SK-N-SH (cell line): ENCODE data around the gene HSPA1L. TPM values are rescaled to one million over a fixed set of nuclear protein-coding genes. Genes with fewer than 3 reads are reported as not detected.
"Not testable (repeated sequence)": the region's sequence is repeated elsewhere in the genome, so short reads cannot be mapped to it uniquely, and the experiment has no call there.

Experiments used
- CTCF ChIA-PET: fragments of 300-600, 350-600 bp; formaldehyde crosslinking; extraction: SDS; loops from one replicate; lab custom pipeline; 2021; lab: Yijun Ruan, JAX
- POLR2A ChIA-PET: fragments of 350-600 bp; sonication (Branson Sonifier 250); formaldehyde crosslinking; extraction: SDS; loops from one replicate; lab custom pipeline; 2020; ENCODE audit warnings: antibody characterized with exemption, inconsistent platforms; lab: Yijun Ruan, JAX
- DNase-seq: peaks from one replicate; pipeline ENCODE4 v3.0.0; 2012
- H2AFZ ChIP-seq: fragments of 200-600 bp; sonication (generic); 2 replicates; pipeline ENCODE4 v1.8.1; 2016; ENCODE audit warnings: antibody characterized with exemption, mild to moderate bottlenecking, low read depth
- H3F3A ChIP-seq: fragments of 200-600 bp; sonication (generic); replicated peaks from 2 replicates; pipeline ENCODE3; 2016; ENCODE audit warnings: antibody characterized with exemption, mild to moderate bottlenecking; ENCODE audit not compliant: insufficient read depth
- H3K27ac ChIP-seq, 2 experiments: fragments of 200-500 bp in 1 of 2; fragments of 200-600 bp in 1 of 2; sonication (Bioruptor generic) in 1 of 2; sonication (generic), shearing (Covaris generic) in 1 of 2; 2 replicates each; pipeline versions ENCODE4 v1.5.1 to v1.6.1; 2014 to 2016; ENCODE audit warnings: low read depth in 2 of 2, inconsistent platforms in 1 of 2, low read length in 1 of 2, mild to moderate bottlenecking in 1 of 2, mixed read lengths in 1 of 2
- H3K27me3 ChIP-seq: fragments of 200-600 bp; sonication (generic), shearing (Covaris generic); 2 replicates; pipeline ENCODE4 v1.6.1; 2016; ENCODE audit warnings: mixed run types; ENCODE audit not compliant: insufficient read depth
- H3K36me3 ChIP-seq, 2 experiments: fragments of 200-500 bp in 1 of 2; fragments of 200-600 bp in 1 of 2; sonication (Bioruptor generic) in 1 of 2; sonication (generic) in 1 of 2; replicated peaks in 1 of 2; 2 replicates each; pipeline versions ENCODE3 to v1.5.1; 2014 to 2016; ENCODE audit warnings: low read length in 1 of 2, mild to moderate bottlenecking in 1 of 2; ENCODE audit not compliant: insufficient read depth in 2 of 2, control insufficient read depth in 1 of 2
- H3K4me1 ChIP-seq, 2 experiments: fragments of 200-500 bp in 1 of 2; fragments of 200-600 bp in 1 of 2; sonication (Bioruptor generic) in 1 of 2; sonication (generic), shearing (Covaris generic) in 1 of 2; 2 replicates each; pipeline versions ENCODE4 v1.5.1 to v1.6.1; 2014 to 2016; ENCODE audit warnings: low read depth in 1 of 2, low read length in 1 of 2, mixed run types in 1 of 2; ENCODE audit not compliant: insufficient read depth in 2 of 2, control insufficient read depth in 1 of 2
- H3K4me2 ChIP-seq: fragments of 200-600 bp; sonication (generic), shearing (Covaris generic); 2 replicates; pipeline ENCODE4 v1.6.1; 2017; ENCODE audit warnings: mixed run types
- H3K4me3 ChIP-seq, 2 experiments: fragments of 200-500 bp in 1 of 2; fragments of 200-600 bp in 1 of 2; sonication (Bioruptor generic) in 1 of 2; sonication (generic), shearing (Covaris generic) in 1 of 2; 2 replicates each; pipeline versions ENCODE4 v1.5.1 to v1.8.1; 2014 to 2016; ENCODE audit warnings: low read depth in 2 of 2, inconsistent platforms in 1 of 2, low read length in 1 of 2, mild to moderate bottlenecking in 1 of 2, mixed read lengths in 1 of 2, moderate library complexity in 1 of 2
- H3K79me2 ChIP-seq: fragments of 200-600 bp; sonication (generic); 2 replicates; pipeline ENCODE4 v1.8.1; 2017; ENCODE audit warnings: mild to moderate bottlenecking; ENCODE audit not compliant: insufficient read depth
- H3K9ac ChIP-seq: fragments of 200-600 bp; sonication (generic); 2 replicates; pipeline ENCODE4 v1.6.1; 2017; ENCODE audit warnings: mixed run types
- H3K9me2 ChIP-seq: fragments of 200-600 bp; sonication (generic); 2 replicates; pipeline ENCODE4 v1.6.1; 2017; ENCODE audit warnings: mixed run types
- H3K9me3 ChIP-seq: fragments of 200-600 bp; sonication (generic); 2 replicates; pipeline ENCODE4 v1.6.1; 2017; ENCODE audit warnings: mixed run types, mild to moderate bottlenecking, moderate library complexity
- H4K20me1 ChIP-seq: fragments of 200-600 bp; sonication (generic); 2 replicates; pipeline ENCODE4 v1.6.1; 2017; ENCODE audit warnings: mild to moderate bottlenecking, mixed run types; ENCODE audit not compliant: insufficient read depth
- ELF1 ChIP-seq: IDR thresholded peaks from 2 replicates; pipeline ENCODE4 v1.4.0; 2012
- EZH2phosphoT487 ChIP-seq: fragments of 200-600 bp; sonication (generic); IDR thresholded peaks from 2 replicates; pipeline ENCODE4 v1.6.1; 2017; ENCODE audit warnings: low read depth, mixed run types, mild to moderate bottlenecking, antibody characterized with exemption, moderate library complexity, borderline replicate concordance
- FOSL2 ChIP-seq: IDR thresholded peaks from 2 replicates; pipeline ENCODE4 v1.4.0; 2012; ENCODE audit warnings: low read depth, mild to moderate bottlenecking, moderate library complexity, borderline replicate concordance
- FOXJ3 ChIP-seq: sonication (generic); formaldehyde crosslinking; IDR thresholded peaks from 2 replicates; pipeline ENCODE4 v1.5.1; 2020; ENCODE audit warnings: mild to moderate bottlenecking, missing genetic modification reagents
- GABPA ChIP-seq: IDR thresholded peaks from 2 replicates; pipeline ENCODE4 v1.4.0; 2012; ENCODE audit warnings: low read depth, mild to moderate bottlenecking
- JUND ChIP-seq: IDR thresholded peaks from 2 replicates; pipeline ENCODE4 v1.4.0; 2012
- MEF2A ChIP-seq: IDR thresholded peaks from 2 replicates; pipeline ENCODE4 v1.4.0; 2012; ENCODE audit warnings: low read depth, borderline replicate concordance
- NFIC ChIP-seq: IDR thresholded peaks from 2 replicates; pipeline ENCODE4 v1.4.0; 2012; ENCODE audit warnings: borderline replicate concordance
- NRF1 ChIP-seq: IDR thresholded peaks from 2 replicates; pipeline ENCODE4 v1.6.1; 2012; ENCODE audit warnings: low read depth, mild to moderate bottlenecking, low read length
- RCOR1 ChIP-seq: fragments of 150-350 bp; IDR thresholded peaks from 2 replicates; pipeline ENCODE4 v1.6.1; 2017; ENCODE audit warnings: antibody characterized with exemption, low read length
- SIN3A ChIP-seq: IDR thresholded peaks from 2 replicates; pipeline ENCODE4 v1.6.1; 2012; ENCODE audit warnings: low read depth, mild to moderate bottlenecking, low read length, moderate library complexity, borderline replicate concordance
- SMC3 ChIP-seq: IDR thresholded peaks from 2 replicates; pipeline ENCODE4 v1.6.1; 2012; ENCODE audit warnings: low read depth, low read length, improper control_type of control experiment
- TEAD4 ChIP-seq: IDR thresholded peaks from 2 replicates; pipeline ENCODE4 v1.4.0; 2012; ENCODE audit warnings: mild to moderate bottlenecking, borderline replicate concordance; ENCODE audit not compliant: insufficient read depth
- WGBS: methylation state at CpG from one replicate; pipeline ENCODE4 v1.1.6; 2017; ENCODE audit warnings: low lambda C conversion rate; 5-methylcytosine and 5-hydroxymethylcytosine counted together
- polyA plus RNA-seq, 3 experiments: library from polyadenylated mRNA; depleted of rRNA; stranded (reverse); fragments of >200 nt; gene quantifications; 2 replicates each; pipeline ENCODE4 v1.2.3, GENCODE V29; 2012
- TF ChIP-seq, protein P1 (sequence below): IDR thresholded peaks from 2 replicates; pipeline ENCODE4 v1.4.0; 2012; ENCODE audit warnings: low read depth, borderline replicate concordance
- TF ChIP-seq, protein P2 (sequence below): fragments of 150-350 bp; IDR thresholded peaks from 2 replicates; pipeline ENCODE4 v1.6.1; 2017; ENCODE audit warnings: antibody characterized with exemption, low read length, low read depth, borderline replicate concordance
- TF ChIP-seq, protein P3 (sequence below): fragments of 200-600 bp; sonication (generic); IDR thresholded peaks from 2 replicates; pipeline ENCODE4 v1.6.1; 2017; ENCODE audit warnings: antibody characterized with exemption, mild to moderate bottlenecking, moderate library complexity
- TF ChIP-seq, protein P4 (sequence below): fragments of 150-350 bp; IDR thresholded peaks from 2 replicates; pipeline ENCODE4 v1.6.1; 2016; ENCODE audit warnings: mild to moderate bottlenecking, low read depth, low read length

Gene HSPA1L
- polyA plus RNA-seq, 1 of the 3 experiments (the other 2 are of a cell fraction): 0.69 TPM

DNA sequence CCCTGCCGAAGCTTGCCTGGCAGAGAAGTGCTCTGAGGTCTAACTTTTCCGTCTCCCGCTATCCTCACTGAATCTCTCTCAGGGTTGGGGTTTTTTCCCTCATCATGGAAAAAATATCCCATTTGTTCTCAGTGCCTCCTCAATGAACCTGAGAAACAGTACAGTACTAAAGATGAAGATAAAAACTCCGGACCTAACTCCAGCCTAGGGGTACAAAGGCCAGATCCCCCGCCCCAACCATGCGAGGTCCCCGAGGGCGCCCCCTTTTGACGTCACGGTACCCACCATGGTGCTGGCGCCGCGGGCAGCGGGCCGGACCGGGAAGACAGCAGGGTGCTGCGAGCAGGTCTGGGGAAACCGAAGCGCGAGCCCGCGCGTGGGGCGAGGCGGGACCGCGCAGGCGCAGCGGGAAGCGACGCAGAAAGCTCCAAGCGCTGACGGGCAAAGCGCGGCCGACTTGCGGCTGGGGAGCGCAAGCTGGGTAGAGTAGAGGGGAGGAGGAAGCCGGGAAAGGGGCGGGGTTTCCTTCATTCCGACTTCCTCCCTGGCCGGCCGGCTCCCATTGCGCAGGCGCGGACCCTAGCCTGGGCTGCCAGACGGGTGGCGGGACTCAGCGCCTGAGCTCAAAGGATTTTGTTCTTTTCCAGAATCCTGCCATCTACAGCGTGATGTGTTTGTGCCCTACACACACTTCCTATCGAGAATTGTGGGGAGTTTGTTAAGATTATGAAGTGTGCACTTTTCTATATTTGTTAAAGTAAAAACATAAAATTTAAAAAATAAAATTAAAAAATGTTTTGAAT lies 8.4 kb downstream of the HSPA1L start, which contains the start of gene LSM2 (continued):
- TF ChIP-seq FOXJ3 (CRISPR knock-in tag) (no peak), EZH2phosphoT487 (no peak), MEF2A (no peak), ELF1 (peak; percentile 53; the same call in 1 of the 2 replicates), SMC3 (peak; percentile 11; the same call in 1 of the 2 replicates), GABPA (peak; percentile 46), RCOR1 (no peak), JUND (no peak), NRF1 (peak; percentile 80), NFIC (no peak)
- TF ChIP-seq, protein P1, sequence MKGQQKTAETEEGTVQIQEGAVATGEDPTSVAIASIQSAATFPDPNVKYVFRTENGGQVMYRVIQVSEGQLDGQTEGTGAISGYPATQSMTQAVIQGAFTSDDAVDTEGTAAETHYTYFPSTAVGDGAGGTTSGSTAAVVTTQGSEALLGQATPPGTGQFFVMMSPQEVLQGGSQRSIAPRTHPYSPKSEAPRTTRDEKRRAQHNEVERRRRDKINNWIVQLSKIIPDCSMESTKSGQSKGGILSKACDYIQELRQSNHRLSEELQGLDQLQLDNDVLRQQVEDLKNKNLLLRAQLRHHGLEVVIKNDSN: no peak
- TF ChIP-seq, protein P2, sequence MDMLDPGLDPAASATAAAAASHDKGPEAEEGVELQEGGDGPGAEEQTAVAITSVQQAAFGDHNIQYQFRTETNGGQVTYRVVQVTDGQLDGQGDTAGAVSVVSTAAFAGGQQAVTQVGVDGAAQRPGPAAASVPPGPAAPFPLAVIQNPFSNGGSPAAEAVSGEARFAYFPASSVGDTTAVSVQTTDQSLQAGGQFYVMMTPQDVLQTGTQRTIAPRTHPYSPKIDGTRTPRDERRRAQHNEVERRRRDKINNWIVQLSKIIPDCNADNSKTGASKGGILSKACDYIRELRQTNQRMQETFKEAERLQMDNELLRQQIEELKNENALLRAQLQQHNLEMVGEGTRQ: no peak

DNA sequence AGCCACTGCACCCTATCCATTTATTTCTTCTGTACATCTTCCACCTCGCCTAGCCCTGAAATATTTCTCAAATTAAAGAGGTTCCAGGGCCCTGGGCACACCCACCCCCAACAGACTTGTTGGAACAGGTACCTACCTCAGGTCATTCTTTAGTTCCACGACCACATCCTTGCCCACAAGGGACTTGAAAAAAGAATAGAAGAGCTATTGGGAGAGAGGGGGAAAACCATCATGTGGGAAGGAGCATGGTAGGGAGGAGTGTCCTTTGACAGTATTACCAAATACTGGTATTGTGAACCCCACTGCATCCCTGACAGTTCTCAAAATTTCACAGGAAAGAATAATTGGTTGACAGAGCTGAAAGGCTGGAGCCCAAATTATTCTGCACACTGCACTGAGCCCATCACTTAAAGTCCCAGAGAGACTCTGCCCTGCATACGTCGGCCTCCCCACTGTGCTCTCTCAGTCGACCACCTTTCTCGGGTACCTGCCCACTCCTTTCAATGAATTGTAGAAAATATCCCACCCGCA lies 9.1 kb downstream of the HSPA1L start:
- peak overlapping the region; percentile 83 for H2AFZ ChIP-seq
- ChIA-PET CTCF (interaction anchor here (1.4 to 4.4 kb wide), 6 partner anchors 8 to 76 kb away, joined by 5 to 37 read pairs (median 7); partner anchors contain the start of genes DDAH2, MSH5 and VARS1), POLR2A (interaction anchor here (1.0 to 2.3 kb wide), 8 partner anchors 8 to 142 kb away, joined by 3 to 24 read pairs (median 6); partner anchors contain the start of genes DDAH2, GPANK1, HSPA1A and HSPA1L)
- H3K27ac ChIP-seq: peak overlapping the region; percentile 79 to 80
- H3F3A ChIP-seq: peaks cover 11% of the 10 kb centered on the region
- H3K9me3 ChIP-seq: no peaks in the 10 kb centered on the region
- H3K9ac ChIP-seq: peak overlapping the region; percentile 77
- WGBS: 13% methylated on average over 7 of the region's 7 CpGs
- DNase-seq: no peak
- no peaks in the 10 kb centered on the region for H3K9me2 ChIP-seq
- no peaks in the 10 kb centered on the region for H4K20me1 ChIP-seq
- peaks cover 0 to 6% of the 10 kb centered on the region in 2 experiments for H3K36me3 ChIP-seq
- no peaks in the 10 kb centered on the region for H3K27me3 ChIP-seq
- H3K4me1 ChIP-seq: peaks cover 5% of the 10 kb centered on the region in 2 experiments; a peak in 2 of 4 replicates
- H3K4me3 ChIP-seq: peak overlapping the region; percentile 64 to 73
- TF ChIP-seq, protein P3, sequence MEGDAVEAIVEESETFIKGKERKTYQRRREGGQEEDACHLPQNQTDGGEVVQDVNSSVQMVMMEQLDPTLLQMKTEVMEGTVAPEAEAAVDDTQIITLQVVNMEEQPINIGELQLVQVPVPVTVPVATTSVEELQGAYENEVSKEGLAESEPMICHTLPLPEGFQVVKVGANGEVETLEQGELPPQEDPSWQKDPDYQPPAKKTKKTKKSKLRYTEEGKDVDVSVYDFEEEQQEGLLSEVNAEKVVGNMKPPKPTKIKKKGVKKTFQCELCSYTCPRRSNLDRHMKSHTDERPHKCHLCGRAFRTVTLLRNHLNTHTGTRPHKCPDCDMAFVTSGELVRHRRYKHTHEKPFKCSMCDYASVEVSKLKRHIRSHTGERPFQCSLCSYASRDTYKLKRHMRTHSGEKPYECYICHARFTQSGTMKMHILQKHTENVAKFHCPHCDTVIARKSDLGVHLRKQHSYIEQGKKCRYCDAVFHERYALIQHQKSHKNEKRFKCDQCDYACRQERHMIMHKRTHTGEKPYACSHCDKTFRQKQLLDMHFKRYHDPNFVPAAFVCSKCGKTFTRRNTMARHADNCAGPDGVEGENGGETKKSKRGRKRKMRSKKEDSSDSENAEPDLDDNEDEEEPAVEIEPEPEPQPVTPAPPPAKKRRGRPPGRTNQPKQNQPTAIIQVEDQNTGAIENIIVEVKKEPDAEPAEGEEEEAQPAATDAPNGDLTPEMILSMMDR: no peak
- TF ChIP-seq SIN3A (no peak), FOSL2 (no peak), RCOR1 (no peak), TEAD4 (no peak)
- TF ChIP-seq, protein P4, sequence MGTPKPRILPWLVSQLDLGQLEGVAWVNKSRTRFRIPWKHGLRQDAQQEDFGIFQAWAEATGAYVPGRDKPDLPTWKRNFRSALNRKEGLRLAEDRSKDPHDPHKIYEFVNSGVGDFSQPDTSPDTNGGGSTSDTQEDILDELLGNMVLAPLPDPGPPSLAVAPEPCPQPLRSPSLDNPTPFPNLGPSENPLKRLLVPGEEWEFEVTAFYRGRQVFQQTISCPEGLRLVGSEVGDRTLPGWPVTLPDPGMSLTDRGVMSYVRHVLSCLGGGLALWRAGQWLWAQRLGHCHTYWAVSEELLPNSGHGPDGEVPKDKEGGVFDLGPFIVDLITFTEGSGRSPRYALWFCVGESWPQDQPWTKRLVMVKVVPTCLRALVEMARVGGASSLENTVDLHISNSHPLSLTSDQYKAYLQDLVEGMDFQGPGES: no peak
- H3K4me2 ChIP-seq: peak overlapping the region; percentile 72
- H3K79me2 ChIP-seq: peaks cover 47% of the 10 kb centered on the region

DNA sequence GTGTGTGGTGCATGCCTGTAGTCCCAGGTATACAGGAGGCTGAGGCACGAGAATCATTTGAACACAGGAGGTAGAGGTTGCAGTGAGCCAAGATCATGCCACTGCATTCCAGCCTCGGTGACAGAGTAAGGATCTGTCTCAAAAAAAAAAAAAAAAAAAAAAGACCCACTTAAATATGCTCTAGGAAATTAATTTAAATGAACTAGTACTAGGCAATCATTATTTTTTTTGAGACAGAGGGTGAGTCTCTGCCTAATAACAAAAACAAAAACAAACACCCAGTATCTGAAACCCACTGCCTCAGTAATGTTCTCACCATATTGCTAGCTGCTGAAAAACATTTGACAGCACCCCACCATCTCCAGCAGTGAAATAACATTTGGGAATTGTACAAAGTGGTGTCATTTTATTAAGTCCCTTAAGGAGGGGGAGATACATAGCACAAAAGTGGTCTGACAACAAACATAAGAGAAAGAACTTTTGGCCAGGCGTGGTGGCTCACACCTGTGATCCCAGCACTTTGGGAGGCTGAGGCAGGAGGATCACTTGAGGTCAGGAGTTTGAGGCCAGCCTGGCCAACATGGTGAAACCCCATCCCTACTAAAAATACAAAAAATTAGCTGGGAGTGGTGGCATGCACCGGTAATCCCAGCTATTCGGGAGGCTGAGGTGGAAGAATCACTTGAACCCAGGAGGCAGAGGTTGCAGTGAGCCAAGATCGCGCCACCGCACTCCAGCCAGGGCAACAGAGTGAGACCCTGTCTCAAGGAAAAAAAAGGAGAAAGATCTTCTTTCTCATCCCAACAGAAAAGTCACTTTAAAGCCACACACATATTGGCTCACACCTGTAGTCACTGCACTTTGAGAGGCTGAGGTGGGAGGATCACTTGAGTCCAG lies 13.8 kb downstream of the HSPA1L start:
- CTCF ChIA-PET: interaction anchor here (0.7 kb wide), 1 partner anchor 10 kb away, joined by 3 read pairs; no protein-coding TSS in a partner anchor
- H3K4me1 ChIP-seq, H3K27ac ChIP-seq, H3K9me3 ChIP-seq, H4K20me1 ChIP-seq, H3K9me2 ChIP-seq, H2AFZ ChIP-seq, DNase-seq, H3K4me3 ChIP-seq, H3K9ac ChIP-seq, H3K4me2 ChIP-seq, POLR2A ChIA-PET, H3K27me3 ChIP-seq: not testable (repeated sequence)
- peaks cover 2 to 15% of the 10 kb centered on the region in 2 experiments for H3K36me3 ChIP-seq
- WGBS: 94% methylated on average over 8 of the region's 8 CpGs
- H3F3A ChIP-seq: peaks cover 17% of the 10 kb centered on the region
- peaks cover 46% of the 10 kb centered on the region for H3K79me2 ChIP-seq
